HUDEP-2 (cell line): ENCODE measurements around the gene HECTD4.
"Not testable (repeated sequence)": the region's sequence is repeated elsewhere in the genome, so short reads cannot be mapped to it uniquely, and the experiment has no call there.

ENCODE experiments used
- DNase-seq, 76 experiments: peaks; one replicate each; lab custom pipeline; 2025; ENCODE audit not compliant: unreplicated experiment in 76 of 76; lab: John Stamatoyannopoulos, UW

The HECTD4 gene

DNA sequence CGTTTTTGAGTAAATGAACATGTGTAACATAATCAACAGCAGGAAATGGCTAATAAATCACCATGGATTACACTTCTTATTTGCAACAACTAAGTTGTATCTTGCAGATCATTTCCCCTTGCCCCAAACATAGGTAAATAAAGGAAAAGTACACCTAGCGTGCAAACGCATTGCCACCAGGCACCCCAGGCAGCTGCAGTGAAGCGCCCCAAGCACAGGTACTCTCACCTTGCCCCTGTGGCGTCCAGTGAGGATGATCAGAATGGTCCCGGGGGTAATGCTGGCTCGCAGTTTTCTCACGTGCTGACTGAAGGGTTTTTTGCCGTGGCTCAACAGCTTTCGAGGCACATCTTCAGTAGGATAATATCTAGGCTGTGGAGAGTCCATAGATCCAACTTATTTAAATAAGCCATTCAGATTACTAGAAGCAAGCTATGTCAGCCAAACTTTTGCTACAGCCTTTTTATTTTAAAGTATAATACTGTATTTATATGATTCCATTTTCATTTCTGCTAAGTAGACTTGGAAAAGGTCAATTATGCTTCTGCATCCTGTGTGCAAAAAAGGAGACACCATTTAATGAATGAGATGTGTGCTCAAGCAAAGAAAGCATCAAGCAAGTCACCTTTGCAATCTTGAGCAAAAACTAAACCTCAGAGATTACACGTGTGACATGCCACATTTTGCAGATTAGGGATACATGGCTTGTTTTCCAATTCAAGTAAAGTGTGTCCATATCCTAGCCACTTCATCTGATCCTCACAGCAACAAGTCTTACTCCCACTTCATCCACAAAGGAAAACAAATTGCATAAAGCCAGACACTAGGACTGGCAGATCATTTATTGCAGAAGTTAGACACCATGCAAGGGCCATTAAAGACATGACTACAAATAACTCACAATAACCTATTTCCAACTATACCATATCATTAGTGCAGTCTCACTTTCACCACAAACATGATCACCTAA lies 24.6 kb upstream of the HECTD4 start:
- DNase-seq: no peak

DNA sequence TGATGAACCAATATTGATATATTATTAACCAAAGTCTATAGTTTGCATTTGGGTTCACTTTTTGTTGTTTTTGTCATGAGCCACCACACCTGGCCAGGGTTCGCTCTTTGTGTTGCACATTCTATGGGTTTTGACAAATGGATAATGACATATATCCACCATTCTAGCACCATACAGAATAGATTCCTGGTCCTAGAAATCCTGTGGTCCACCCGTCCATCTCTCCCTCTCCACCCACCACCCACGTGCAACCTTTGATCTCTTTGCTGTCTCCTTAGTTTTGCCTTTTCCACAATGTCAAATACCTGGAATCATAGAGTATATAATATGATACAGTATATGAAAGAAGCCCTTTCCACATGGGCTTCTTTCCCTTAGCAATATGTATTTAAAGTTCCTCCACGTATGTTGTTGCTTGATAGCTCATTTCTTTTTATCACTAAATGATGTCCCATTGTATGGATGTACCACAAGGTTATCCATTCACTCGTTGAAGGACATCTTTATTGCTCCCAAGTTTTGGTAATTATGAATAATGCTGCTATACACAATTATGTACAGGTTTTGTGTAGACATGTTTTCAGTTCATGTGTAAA lies 19.8 kb upstream of the HECTD4 start:
- DNase-seq: no peak

DNA sequence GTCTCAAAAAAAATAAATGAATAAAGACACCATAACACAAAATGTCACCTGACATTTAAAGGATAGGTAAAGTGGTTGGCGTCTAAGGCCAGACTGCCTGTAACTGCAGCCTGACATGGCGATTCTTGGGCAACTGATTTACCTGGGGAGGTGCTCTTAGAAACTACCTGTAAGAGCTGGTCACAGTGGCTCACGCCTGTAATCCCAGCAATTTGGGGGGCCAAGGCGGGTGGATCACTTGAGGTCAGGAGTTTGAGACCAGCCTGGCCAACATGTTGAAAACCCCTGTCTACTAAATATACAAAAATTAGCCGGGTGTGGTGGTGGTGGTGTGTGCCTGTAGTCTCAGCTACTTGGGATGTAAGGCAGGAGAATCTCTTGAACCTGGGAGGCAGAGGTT lies 18.8 kb upstream of the HECTD4 start:
- DNase-seq: no peak

DNA sequence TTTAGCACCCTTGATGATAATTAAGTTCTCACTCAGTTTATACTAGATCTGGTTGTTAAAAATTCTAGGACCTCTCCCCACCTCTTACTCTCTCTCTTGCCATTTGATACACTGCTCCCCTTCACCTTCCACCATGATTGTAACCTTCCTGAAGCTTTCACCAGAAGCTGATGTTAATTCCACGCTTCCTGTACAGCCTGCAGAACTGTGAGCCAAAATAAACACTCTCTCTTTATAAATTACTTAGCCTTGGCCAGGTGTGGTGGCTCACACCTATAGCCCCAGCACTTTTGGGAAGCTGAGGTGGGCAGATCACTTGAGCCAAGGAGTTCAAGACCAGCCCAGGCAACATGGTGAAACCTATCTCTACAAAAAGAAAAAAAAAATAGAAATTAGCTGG lies 11.1 kb upstream of the HECTD4 start:
- DNase-seq: no peak

DNA sequence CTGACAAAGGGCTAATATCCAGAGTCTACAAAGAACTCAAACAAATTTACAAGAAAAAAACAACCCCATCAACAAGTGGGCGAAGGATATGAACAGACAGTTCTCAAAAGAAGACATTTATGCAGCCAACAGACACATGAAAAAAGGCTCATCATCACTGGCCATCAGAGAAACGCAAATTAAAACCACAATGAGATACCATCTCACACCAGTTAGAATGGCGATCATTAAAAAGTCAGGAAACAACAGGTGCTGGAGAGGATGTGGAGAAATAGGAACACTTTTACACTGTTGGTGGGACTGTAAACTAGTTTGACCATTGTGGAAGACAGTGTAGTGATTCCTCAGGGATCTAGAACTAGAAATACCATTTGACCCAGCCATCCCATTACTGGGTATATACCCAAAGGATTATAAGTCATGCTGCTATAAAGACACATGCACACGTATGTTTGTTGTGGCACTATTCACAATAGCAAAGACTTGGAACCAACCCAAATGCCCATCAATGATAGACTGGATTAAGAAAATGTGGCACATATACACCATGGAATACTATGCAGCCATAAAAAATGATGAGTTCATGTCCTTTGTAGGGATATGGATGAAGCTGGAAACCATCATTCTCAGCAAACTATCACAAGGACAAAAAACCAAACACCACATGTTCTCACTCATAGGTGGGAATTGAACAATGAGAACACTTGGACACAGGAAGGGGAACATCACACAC lies 7.9 kb upstream of the HECTD4 start:
- not testable (repeated sequence) for DNase-seq

DNA sequence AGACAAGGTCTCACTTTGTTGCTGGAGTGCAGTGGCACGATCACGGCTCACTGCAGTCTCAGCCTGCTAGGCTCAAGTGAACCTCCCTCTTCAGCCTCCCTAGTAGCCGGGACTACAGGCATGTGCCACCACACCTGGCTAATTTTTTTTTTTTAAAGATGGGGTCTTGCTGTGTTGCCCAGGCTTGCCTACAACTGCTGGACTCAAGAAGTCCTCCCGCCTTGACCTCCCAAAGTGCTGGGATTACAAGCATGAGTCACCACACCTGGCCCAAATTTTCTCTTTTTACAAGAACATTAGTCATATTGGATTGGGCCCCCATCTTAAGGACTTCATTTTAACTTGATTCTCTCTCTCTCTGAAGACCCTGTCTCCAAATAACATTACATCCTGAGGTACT lies 7.0 kb upstream of the HECTD4 start:
- DNase-seq: no peak

DNA sequence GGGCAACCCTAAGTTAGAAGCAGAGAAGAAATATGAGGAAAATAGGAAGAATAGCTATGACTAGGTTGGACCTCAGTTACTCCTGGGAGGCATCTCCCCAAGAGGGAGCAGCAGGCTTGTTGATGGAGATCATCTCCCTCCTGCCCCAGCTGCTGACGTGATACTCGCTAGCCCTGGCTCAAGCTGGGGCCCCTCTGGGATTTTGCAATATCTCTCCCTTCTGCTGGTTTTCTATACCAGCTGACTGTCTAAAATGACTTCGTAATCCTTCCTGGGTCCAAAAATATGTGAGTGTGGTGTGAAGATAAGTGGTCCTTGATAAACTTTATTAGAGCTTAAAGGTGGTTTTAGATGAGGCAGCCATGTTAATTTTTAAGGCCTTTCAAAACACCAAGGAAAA lies 4.5 kb upstream of the HECTD4 start:
- DNase-seq: peak in 42 of 76 experiments; percentile 4 to 77 (median 32)

DNA sequence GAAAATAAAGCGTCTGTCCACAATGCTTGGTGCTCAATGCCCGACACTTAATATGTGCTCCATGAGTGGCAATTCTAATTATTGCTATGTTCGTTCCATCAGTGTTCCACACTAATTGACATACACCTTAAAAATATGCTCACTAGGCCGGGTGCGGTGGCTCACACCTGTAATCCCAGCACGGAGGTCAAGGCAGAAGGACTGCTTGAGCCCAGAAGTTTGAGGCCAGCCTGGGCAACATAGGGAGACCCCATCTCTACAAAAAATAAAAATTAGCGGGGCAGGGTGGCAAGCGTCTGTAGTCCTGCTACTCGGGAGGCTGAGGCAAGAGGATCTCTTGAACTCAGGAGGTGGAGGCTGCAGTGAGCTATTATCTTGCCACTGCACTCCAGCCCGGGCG lies 635 bp upstream of the HECTD4 start:
- DNase-seq: no peak

DNA sequence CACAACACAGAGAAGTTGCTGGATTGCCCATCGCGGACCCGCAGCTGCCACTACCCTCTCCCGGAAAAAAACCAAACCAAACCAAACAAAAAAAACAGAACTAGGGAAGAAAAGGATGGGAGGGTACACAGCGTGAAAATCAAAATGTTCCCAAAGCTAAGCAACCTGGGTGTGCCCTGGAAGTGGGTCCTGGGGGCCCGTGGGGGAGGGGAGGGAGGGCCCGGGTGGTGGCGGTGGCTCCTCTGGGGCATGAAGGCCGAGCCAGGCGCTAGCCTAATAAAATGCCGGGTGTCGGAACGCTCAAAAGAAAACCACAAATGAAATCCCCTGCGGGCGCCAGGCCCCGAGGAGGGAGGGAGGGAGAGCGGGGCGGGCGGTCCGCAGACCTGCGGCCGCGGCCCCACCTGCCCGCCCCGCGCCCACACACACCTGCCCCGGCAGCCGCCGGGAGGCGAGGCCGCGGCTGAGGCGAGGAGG lies 787 bp downstream of the HECTD4 start:
- DNase-seq: peak in 6 of 76 experiments; percentile 12 to 23 (median 14)

DNA sequence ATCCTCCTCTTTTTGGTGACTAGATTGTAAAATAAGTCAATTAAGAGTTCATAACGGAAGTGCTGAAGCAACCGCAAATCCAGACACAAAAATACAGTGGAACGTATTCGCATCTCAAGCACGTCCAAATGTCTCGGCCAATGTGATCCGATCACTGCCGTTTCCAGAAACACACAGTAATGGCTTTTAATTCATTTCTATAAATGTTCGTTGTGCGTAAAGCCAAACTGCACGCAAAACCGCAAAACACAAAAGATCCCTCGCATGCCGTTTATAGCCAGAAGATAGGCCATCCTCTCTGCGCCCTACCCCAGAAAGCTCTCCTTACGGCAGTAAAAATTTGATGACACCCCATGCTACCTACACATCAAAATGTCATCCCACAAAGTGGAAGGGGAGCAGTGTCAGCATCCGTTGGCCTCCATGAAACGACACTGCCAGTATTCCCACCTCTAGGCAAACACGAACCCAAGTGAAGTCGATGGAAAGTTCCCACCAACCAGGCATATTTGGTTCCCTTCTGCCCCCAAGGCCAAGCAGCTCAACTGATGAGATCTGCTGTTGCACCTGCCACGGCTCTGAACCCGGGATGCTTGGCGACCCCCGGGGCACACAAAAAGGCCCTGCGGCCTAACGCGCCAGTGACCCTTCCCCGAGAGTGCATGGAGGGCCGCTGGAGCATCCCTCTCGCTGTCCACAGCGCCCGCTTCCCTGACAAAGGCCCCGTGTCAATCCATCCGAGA lies 1.4 kb downstream of the HECTD4 start:
- DNase-seq: no peak

DNA sequence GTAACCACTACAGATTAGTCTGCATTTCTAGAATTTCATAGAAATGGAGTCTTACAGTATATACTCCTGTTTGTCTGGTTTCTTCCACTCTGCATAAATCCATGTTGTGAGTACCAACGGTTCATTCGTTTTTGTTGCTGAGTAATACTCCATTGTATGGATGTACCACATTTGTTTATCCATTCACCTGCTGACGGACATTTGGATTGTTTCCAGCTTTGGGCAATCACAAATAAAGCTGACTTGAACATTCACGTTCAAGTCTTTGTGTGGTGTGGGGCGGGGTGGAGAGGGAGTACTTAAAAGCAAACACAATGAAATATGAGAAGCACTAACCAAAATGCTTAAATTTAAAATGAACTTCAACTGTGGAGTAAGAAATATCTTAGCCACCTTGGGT lies 7.1 kb downstream of the HECTD4 start:
- DNase-seq: no peak

DNA sequence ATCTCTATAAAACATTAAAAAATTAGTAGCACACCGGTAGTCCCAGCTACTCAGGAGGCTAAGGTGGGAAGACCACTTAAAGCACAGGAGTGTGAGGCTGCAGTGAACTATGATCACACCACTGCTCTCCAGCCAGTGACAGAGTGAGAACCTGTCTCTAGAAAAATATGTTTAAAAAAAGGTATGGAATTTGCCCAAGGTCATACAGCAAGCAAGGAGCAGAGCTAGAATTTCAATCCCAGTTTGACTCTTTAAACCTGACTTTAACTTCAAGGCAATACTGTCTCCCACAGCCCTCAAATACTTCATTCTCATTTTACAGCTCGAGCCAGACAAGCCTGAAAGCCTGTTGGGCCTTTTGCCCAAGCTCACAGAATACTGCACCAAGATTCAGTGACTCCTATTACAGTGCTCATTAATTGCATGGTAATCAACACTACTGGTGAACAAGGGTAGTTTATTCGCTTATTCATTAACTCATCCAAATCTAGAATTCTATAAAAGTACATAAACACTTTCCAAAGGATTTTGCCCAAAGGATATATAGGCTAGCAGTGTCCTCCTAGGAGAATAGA lies 8.0 kb downstream of the HECTD4 start:
- DNase-seq: peak in 2 of 76 experiments; percentile 14 to 16

DNA sequence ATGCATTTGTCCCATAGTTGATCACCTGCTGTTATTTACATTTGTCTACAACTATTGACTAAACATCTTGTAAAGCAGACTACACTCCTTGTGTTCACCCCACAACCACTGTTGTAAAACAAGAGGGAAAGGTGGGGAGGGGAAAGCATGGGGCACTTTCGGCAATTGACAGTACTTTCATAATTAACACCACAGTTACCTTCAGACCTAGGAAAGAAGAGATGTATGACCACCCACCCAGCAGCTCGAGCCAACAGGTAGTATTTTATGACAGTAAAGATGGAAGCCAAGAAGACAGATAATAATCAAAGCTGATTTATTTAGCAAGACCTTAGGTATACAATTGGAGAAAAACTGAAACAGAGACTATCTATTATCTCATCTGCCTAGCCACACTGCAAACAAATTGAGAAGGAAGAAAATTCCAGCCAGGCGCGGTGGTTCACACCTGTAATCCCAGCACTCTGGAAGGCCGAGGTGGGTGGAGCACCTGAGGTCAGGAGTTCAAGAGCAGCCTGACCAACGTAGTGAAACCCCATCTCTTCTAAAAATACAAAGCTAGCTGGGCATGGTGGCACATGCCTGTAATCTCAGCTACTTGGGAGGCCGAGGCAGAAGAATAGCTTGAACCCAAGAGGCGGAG lies 11.2 kb downstream of the HECTD4 start:
- DNase-seq: no peak

DNA sequence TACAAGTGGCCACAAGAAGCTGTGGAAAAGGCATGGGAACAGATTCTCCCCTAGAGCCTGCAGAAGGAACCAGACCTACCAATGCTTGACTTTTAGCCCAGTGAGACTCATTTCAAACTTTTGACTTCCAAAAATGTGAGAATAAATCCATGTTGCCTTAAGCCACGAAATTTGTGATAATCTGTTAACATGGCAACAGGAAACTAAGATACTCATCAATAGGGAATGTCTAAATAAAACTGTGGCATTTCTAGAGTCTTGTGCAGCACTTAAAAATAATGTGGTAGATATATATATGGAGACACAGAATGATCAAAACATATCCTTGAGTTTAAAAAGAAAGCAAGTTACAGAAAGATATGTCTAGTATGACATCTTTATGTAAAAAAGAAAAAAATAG lies 12.0 kb downstream of the HECTD4 start:
- no peak for DNase-seq

DNA sequence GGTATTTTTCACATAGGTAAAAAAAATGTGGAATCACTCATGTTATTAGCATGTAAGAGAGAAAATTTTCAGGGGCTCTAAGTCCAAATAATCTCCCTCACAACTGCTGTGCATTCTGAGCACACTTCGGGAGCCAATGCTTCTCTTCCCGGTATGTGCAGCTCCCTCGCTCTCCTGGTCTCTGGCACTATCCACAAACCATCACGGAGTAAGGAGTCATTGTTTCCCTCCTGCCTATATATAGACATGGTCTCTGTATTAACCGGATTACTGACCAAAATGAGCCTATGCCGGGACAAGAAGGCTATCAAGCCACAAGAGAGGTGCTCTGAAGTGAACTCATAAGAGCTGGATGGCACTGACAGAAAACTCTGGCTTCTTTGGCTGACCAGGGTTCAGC lies 13.4 kb downstream of the HECTD4 start:
- no peak for DNase-seq

DNA sequence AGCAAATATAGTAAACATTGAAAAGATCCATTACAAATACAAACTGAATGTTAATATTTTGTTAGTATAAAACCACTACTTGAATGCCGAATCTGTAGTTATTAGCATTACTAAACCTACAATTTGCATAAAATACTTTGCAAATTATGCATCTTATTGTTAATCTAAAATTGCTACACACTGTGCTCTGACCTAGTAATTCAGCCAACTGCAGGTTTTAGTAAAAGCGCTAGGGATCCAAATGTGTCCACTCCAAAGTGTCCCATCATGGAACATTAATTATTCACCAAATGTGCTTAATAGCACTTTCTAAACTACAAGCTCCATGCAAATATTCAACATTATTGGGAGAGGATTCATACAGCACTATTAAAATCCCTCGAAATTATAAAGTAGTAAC lies 14.3 kb downstream of the HECTD4 start:
- no peak for DNase-seq

DNA sequence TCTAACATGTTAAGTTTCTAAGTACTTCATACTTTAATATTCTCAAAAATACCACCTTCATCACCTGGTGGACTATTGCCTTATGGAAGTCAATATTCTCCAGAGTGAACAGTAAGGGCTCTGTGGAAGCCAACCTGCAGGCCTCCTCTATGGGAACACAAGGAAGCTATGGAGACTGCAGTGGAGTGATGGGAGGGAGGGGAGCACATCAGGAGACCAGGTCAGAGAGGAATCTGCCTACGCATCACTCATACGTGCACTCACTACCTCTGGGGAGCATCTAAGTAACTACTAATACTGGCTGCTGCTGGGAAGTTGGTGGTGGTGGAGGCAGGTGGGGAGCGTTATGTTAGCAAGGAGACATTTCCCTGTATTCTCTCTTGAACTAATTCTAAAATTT lies 19.9 kb downstream of the HECTD4 start:
- DNase-seq: no peak

DNA sequence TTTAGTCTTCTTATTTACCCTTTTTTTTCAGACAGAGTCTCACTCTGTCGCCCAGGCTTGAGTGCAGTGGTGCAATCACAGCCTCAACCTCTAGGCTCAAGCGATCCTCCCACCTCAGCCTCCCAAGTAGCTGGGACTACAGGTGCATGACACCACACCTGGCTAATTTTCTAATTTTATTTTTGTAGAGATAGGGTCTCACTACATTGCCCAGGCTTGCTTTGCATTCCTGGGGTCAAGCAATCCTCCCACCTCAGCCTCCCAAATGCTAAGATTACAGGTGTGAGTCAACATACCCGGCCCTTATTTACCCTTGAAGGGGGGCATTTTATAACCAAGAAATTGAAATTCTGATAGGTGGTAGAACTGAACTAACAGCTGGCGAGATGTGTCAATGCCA lies 21.0 kb downstream of the HECTD4 start:
- no peak for DNase-seq

DNA sequence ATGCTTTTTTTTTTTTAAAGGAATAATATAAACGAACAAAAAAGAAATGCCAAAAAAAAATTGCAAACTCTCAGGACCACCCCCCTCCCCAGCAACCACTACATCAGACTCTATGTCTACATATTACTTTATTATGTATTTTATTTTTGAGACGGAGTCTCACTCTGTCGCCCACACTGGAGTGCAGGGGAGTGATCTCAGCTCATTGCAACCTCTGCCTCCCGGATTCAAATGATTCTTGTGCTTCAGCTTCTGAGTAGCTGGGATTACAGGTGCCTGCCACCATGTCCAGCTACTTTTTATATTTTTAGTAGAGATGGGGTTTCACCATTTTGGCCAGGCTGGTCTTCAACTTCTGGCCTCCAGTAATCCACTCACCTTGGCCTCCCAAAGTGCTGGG lies 22.9 kb downstream of the HECTD4 start:
- DNase-seq: no peak

DNA sequence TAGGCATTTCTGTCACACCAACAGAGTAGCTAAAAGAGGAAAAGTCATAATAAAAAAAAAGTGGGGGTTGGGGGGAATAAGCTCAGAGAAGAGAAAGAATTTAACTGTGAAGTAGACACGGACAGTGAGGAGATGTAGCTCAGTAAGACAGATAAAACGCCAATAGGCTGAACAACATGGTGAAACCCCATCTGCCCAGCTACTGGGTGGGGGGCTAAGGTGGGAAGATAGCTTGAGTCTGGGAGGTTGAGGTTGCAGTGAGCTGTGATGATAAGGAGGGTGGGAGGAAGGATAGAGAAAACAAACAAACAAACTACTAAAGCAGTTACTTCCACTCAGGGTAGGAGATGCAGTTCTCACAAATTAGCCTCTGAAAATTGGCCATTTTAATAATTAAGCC lies 25.0 kb downstream of the HECTD4 start:
- DNase-seq: peak in 2 of 76 experiments; percentile 11 to 22
